Endothelial cell of umbilical vein (primary cell): ENCODE data around the gene RRP8. TPM values are rescaled to one million over a fixed set of nuclear protein-coding genes. Genes with fewer than 3 reads are reported as not detected.

Experiments
- BruUV-seq: library from RNA; stranded (reverse); fragments of 400-500 nt; replicated peaks from 2 replicates; lab custom pipeline; 2021; lab: Mats Ljungman, UMichigan
- CTCF ChIA-PET: fragments of 300-600, 350-600 bp; sonication (Branson Sonifier 250); formaldehyde crosslinking; loops from one replicate; lab custom pipeline; 2021; ENCODE audit warnings: antibody characterized with exemption, inconsistent platforms; lab: Charles Lee
- POLR2A ChIA-PET: fragments of 300-600, 350-600 bp; sonication (Branson Sonifier 250); formaldehyde crosslinking; loops from one replicate; lab custom pipeline; 2021; ENCODE audit warnings: antibody characterized with exemption, inconsistent platforms; lab: Charles Lee
- DNase-seq: peaks from one replicate; pipeline ENCODE4 v3.0.0-alpha.2; 2011; ENCODE audit warnings: low read depth, low spot score
- FAIRE-seq: peaks from 2 replicates; lab custom pipeline; 2011; peaks lifted over from hg19 to GRCh38; lab: Jason Lieb, UNC
- H2AFZ ChIP-seq: 2 replicates; pipeline ENCODE4 v1.6.0; 2012; ENCODE audit warnings: low read depth, low read length, control low read depth, inconsistent platforms
- H3K27ac ChIP-seq: 2 replicates; pipeline ENCODE4 v1.5.1; 2011; ENCODE audit warnings: low read depth, mild to moderate bottlenecking, control low read depth, low read length, moderate library complexity; ENCODE audit not compliant: insufficient read depth
- H3K27me3 ChIP-seq, 2 experiments: 2 replicates each; pipeline versions ENCODE4 v1.6.0 to v1.6.1; 2011; ENCODE audit warnings: low read length in 2 of 2, mixed read lengths in 1 of 2; ENCODE audit not compliant: control insufficient read depth in 2 of 2, insufficient read depth in 2 of 2
- H3K36me3 ChIP-seq, 2 experiments: 2 replicates in 1 of 2; 3 replicates in 1 of 2; pipeline ENCODE4 v1.5.1; 2011; ENCODE audit warnings: low read length in 2 of 2, mild to moderate bottlenecking in 1 of 2, moderate library complexity in 1 of 2; ENCODE audit not compliant: control insufficient read depth in 2 of 2, insufficient read depth in 2 of 2; ENCODE audit errors: extremely low read depth in 1 of 2
- H3K4me1 ChIP-seq: 3 replicates; pipeline ENCODE4 v1.5.1; 2011; ENCODE audit warnings: mild to moderate bottlenecking, low read length; ENCODE audit not compliant: control insufficient read depth, insufficient read depth; ENCODE audit errors: extremely low read depth
- H3K4me2 ChIP-seq: 2 replicates; pipeline ENCODE4 v1.6.1; 2011; ENCODE audit warnings: low read length, control low read depth, mixed read lengths; ENCODE audit not compliant: insufficient read depth
- H3K4me3 ChIP-seq, 3 experiments: fragments of 200-600 bp in 1 of 3; sonication (generic), shearing (Covaris generic) in 1 of 3; replicated peaks in 1 of 3; 2 replicates each; pipeline ENCODE4 v1.5.1; 2011 to 2016; ENCODE audit warnings: control low read depth in 3 of 3, low read length in 3 of 3, mild to moderate bottlenecking in 2 of 3, inconsistent platforms in 1 of 3, low read depth in 1 of 3, moderate library complexity in 1 of 3; ENCODE audit not compliant: insufficient read depth in 1 of 3
- H3K79me2 ChIP-seq: 2 replicates; pipeline ENCODE4 v1.6.0; 2012; ENCODE audit warnings: low read length, inconsistent platforms; ENCODE audit not compliant: control insufficient read depth, insufficient read depth
- H3K9ac ChIP-seq: replicated peaks from 2 replicates; pipeline ENCODE3; 2011; ENCODE audit warnings: low read length, control low read depth; ENCODE audit not compliant: insufficient read depth; ENCODE audit errors: extremely low read depth
- H3K9me1 ChIP-seq: replicated peaks from 3 replicates; pipeline ENCODE4 v1.6.0; 2011; ENCODE audit warnings: mild to moderate bottlenecking, low read length; ENCODE audit not compliant: control insufficient read depth, insufficient read depth; ENCODE audit errors: extremely low read depth
- H3K9me3 ChIP-seq: replicated peaks from 2 replicates; pipeline ENCODE4 v1.5.1; 2012; ENCODE audit warnings: low read length, inconsistent platforms; ENCODE audit not compliant: control insufficient read depth, insufficient read depth
- H4K20me1 ChIP-seq: replicated peaks from 2 replicates; pipeline ENCODE3; 2011; ENCODE audit warnings: mild to moderate bottlenecking, low read length; ENCODE audit not compliant: control insufficient read depth, insufficient read depth; ENCODE audit errors: extremely low read depth
- CTCF ChIP-seq, 2 donors: IDR thresholded peaks; 1 replicate in 1 of 2; 2 replicates in 1 of 2; pipeline ENCODE4 v1.5.1; 2011; ENCODE audit warnings: low read length in 2 of 2, mild to moderate bottlenecking in 2 of 2, moderate library complexity in 2 of 2, control low read depth in 1 of 2, inconsistent platforms in 1 of 2, low read depth in 1 of 2; ENCODE audit not compliant: insufficient read depth in 1 of 2; ENCODE audit errors: extremely low read depth in 1 of 2
- EZH2 ChIP-seq: IDR thresholded peaks from 2 replicates; pipeline ENCODE4 v1.6.1; 2012; ENCODE audit warnings: borderline replicate concordance, low read depth, mild to moderate bottlenecking, moderate library complexity, low read length, inconsistent platforms; ENCODE audit not compliant: severe bottlenecking
- FOS ChIP-seq: IDR thresholded peaks from 2 replicates; pipeline ENCODE4 v1.6.1; 2011; ENCODE audit warnings: mild to moderate bottlenecking, low read length, moderate library complexity, borderline replicate concordance; ENCODE audit not compliant: insufficient read depth
- GATA2 ChIP-seq: IDR thresholded peaks from 2 replicates; pipeline ENCODE4 v1.7.0; 2011; ENCODE audit warnings: low read depth, mild to moderate bottlenecking, moderate library complexity, mixed read lengths, low read length; ENCODE audit not compliant: insufficient read length, insufficient read depth
- JUN ChIP-seq: IDR thresholded peaks from 2 replicates; pipeline ENCODE4 v1.6.1; 2011; ENCODE audit warnings: borderline replicate concordance, low read depth; ENCODE audit not compliant: insufficient read length, insufficient read depth
- MAX ChIP-seq: IDR thresholded peaks from 2 replicates; pipeline ENCODE4 v1.6.1; 2011; ENCODE audit not compliant: insufficient read depth, insufficient read length
- MYC ChIP-seq: IDR thresholded peaks from one replicate; pipeline ENCODE4 v1.6.1; 2011; ENCODE audit warnings: mild to moderate bottlenecking, low read depth, low read length
- POLR2A ChIP-seq: IDR thresholded peaks from 2 replicates; pipeline ENCODE4 v1.6.1; 2012; ENCODE audit warnings: low read depth, mild to moderate bottlenecking, control low read depth, low read length
- POLR2AphosphoS5 ChIP-seq: IDR thresholded peaks from 2 replicates; pipeline ENCODE4 v1.6.1; 2012; ENCODE audit warnings: low read depth, mild to moderate bottlenecking, control low read depth, low read length, moderate library complexity; ENCODE audit not compliant: insufficient read depth
- dilution Hi-C: fragments of 300-500 bp; cut with MboI; formaldehyde crosslinking; loops from one replicate; pipeline ENCODE4 v1.15.0; 2019; ENCODE audit warnings: low sequenced_read_pairs; ENCODE audit not compliant: extremely low pct_ligation_motif_present
- intact Hi-C: fragments of 100-400 bp; cut with micrococcal nuclease; formaldehyde crosslinking; loops from one replicate; pipeline ENCODE4 v1.10.0; 2022
- polyA plus RNA-seq, 4 experiments: library from polyadenylated mRNA; depleted of rRNA in 3 of 4; stranded (reverse) in 3 of 4; unstranded in 1 of 4; fragments of >200 nt; gene quantifications; 2 replicates each; pipeline versions ENCODE4 v1.2.1 to v1.2.3, GENCODE V29; 2011 to 2012; ENCODE audit warnings: missing spikeins in 1 of 4
- total RNA-seq: library from RNA; stranded (reverse); gene quantifications from 2 replicates; pipeline ENCODE4 v1.2.3, GENCODE V29; 2021

Gene RRP8
- total and polyA plus RNA-seq, 2 donors (not counting 3 experiments of a cell fraction or from before 2014, with no cell fraction given) = 6.4 to 19.4 TPM

- no peak for FAIRE-seq
- H3K79me2 ChIP-seq = no peaks in the 10 kb centered on the region
- no peaks in the 10 kb centered on the region for H3K9me1 ChIP-seq
- H3K4me1 ChIP-seq = peaks cover 6% of the 10 kb centered on the region
- ChIA-PET POLR2A (no interaction called here), CTCF (interaction anchor here (0.7 to 1.1 kb wide), 3 partner anchors 34 to 186 kb away, joined by 3 to 4 read pairs (median 3); partner anchors contain the start of gene MRPL17)
- no peak overlapping the region for H3K9ac ChIP-seq
- no peaks in the 10 kb centered on the region for H3K9me3 ChIP-seq
- no peaks in the 10 kb centered on the region for H3K27me3 ChIP-seq
- dilution Hi-C loops (no loop called here), intact Hi-C loops (no loop called here)
- H3K4me3 ChIP-seq = no peak overlapping the region
- no peak overlapping the region for H2AFZ ChIP-seq
- H3K4me2 ChIP-seq = no peak overlapping the region
- no peak for DNase-seq
- BruUV-seq = no TSS peak
- H3K27ac ChIP-seq = no peak overlapping the region
- no peak for TF ChIP-seq EZH2
- TF ChIP-seq FOS = no peak
- no peak for TF ChIP-seq MAX
- TF ChIP-seq POLR2A = no peak
- TF ChIP-seq GATA2 = no peak
- TF ChIP-seq POLR2AphosphoS5 = no peak
- TF ChIP-seq MYC = no peak
- no peak for TF ChIP-seq CTCF (IDR thresholded peaks at IDR 0.05; ENCODE audit: extremely low read depth in 1 of 2, insufficient read depth in 1 of 2, low read depth in 1 of 2, low read length in 2 of 2)
- no peak for TF ChIP-seq JUN
- no peaks in the 10 kb centered on the region for H3K36me3 ChIP-seq
- no peaks in the 10 kb centered on the region for H4K20me1 ChIP-seq
Measured at GRCh38 chr11:6565325-6565724, 38.1 kb downstream of the RRP8 start.
